GM21576 (cell line): ENCODE data around the gene IGFALS.

Source experiments
- ATAC-seq: cut with Tn5 transposase; IDR thresholded peaks from one replicate; pipeline ENCODE4 v1.9.1; 2021; ENCODE audit warnings: mild to moderate bottlenecking, moderate library complexity; ENCODE audit not compliant: unreplicated experiment

The IGFALS gene

DNA sequence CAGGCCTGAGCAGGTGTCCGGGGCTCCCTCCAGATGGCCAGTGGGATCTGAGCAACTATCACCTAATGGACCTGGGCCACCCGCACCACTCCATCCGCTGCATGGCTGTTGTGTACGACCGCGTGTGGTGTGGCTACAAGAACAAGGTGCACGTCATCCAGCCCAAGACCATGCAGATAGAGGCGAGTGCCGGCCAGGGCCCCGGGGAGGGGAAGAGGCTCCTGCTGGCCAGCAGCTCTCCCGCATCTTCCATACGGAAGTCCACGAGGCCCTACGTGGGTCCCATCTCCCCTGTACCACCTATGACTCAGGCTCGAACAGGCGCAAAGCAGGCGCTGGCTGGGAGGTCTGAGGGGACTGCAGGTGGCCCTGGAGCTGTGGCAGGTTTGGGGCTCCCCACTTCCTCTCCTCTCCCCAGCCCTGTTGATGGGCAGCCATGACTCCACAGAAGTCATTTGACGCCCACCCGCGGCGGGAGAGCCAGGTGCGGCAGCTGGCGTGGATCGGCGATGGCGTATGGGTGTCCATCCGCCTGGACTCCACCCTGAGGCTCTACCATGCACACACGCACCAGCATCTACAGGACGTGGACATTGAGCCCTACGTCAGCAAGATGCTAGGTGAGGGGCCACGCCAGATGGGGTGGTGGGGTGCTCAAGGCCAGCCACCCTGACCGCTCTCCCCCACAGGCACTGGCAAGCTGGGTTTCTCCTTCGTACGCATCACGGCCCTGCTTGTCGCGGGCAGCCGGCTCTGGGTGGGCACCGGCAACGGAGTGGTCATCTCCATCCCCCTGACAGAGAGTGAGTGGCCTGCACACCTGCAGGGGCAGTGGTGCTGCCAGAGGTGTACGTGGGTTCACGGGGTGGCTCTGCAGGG, 26.1 kb downstream of the IGFALS start:
- ATAC-seq: no peak

DNA sequence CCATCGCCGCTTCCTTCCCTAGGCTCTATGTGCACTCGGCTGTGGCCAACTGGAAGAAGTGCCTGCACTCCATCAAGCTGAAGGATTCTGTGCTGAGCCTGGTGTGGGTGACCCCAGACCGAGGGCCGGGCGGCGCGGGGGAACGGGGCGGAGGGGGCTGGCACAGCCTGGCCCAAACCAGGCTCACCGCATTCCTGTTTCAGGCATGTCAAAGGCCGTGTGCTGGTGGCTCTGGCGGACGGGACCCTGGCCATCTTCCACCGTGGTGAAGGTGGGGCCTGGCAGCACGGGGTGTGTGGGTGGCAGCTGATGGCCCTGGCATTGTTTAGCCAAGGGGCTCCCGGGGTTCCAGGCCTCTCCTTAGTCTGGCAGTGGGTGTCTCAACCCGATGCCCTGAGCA, 26.8 kb downstream of the IGFALS start:
- no peak for ATAC-seq

DNA sequence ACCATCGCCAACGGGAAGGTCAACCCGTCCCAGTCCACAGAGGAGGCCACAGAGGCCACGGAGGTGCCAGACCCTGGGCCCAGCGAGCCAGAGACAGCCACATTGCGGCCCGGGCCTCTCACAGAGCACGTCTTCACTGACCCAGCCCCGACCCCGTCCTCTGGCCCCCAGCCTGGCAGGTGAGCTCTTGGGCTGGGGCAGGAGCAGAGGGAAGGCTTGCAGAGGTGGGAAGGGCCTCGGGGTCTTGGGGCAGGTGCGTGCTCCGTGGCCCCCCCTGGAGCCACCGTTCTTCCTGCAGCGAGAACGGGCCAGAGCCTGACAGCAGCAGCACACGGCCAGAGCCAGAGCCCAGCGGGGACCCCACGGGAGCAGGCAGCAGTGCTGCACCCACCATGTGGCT, 27.3 kb downstream of the IGFALS start:
- no peak for ATAC-seq

DNA sequence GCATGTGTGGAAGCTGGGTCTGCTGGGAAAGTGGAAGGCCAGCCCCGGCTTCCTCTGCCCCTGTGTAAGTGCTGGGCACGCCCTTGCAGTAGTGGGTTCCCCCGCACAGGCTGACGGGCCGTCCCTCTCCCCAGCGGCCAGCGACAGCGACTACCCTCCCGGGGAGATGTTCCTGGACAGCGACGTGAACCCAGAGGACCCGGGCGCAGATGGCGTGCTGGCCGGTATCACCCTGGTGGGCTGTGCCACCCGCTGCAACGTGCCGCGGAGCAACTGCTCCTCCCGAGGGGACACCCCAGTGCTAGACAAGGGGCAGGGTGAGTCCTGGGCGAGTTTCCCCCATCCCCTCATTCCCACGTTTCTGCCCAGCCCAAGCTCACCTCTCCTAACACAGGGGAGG, 27.7 kb downstream of the IGFALS start:
- no peak for ATAC-seq

DNA sequence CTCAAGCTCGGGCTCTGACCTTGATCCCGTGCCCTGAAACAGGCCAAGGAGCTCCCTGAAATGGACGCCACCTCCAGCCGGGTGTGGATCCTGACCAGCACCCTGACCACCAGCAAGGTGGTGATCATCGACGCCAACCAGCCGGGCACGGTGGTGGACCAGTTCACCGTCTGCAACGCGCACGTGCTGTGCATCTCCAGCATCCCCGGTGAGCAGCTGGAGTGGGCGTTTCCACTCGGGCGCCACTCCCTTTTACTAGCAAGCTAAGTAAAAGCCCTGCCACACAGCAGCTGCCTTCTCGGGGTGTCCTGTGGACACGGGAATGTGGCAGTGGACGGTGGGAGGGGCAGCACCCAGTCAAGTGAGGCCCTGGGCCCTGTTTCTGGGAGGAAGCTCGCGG, 28.5 kb downstream of the IGFALS start:
- no peak for ATAC-seq

DNA sequence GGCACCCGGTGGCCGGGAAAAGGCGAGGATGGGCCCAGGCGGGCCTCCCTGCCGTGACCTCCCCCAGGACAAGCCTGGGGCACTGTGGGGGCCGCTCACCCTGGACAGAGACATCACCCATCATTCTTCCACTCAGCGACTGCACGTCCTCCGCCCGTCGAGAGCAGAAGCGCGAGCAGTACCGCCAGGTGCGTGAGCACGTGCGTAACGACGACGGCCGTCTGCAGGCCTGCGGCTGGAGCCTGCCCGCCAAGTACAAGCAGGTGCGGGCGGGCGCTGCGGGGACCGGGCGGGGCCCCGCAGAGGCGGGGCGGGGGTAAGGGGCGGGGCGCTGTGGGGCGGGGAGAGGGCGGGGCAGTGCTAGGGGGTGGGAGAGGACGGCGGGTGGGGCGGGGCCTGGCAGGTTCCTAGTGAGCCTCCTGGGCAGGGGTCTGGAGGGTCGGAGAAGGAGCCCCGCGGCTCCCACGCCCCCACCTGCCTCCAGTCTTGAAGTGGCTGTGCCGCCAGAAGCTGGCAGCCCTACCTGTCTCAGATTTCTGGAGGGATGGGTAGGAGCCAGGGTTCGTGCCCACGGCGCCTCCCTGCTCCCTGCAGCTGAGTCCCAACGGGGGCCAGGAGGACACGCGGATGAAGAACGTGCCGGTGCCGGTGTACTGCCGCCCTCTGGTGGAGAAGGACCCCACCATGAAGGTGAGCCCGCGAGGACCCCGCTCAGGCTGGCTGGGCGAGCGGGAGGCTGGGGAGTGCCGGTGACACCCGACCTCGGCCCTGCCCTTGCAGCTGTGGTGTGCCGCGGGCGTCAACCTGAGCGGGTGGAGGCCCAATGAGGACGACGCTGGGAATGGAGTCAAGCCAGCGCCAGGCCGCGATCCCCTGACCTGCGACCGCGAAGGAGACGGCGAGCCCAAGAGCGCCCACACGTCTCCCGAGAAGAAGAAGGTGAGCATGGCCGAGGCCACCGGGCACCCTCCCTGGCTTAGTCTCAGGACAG, 29.7 kb downstream of the IGFALS start:
- no peak for ATAC-seq

DNA sequence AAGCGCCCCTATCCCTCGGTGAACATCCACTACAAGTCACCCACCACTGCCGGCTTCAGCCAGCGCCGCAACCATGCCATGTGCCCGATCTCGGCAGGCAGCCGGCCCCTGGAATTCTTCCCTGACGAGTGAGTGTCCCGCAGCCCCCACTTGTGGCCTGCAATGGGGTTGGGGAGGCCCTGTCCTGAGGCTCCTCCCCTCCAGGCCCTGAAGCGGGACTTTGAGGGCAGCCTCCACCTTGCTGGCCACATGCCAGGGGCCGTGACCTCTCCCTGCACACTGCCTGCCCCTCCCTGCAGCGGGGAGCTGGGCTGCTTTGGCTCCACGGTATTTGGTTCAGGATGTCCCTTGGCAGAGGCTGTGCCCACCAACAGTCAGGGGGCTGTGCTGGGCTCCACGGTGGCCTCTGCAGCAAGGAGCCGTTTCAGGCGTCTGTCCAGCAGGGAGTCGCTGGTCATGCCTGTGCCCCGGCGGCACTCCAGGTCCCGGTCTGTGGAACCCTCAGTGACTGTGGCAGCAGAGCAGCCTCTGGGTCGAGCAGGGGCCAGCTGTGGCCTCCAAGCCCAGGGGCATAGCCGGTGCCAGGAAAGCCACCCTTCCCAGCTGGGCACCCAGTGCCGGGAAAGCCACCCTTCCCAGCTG, 30.5 kb downstream of the IGFALS start:
- no peak for ATAC-seq

DNA sequence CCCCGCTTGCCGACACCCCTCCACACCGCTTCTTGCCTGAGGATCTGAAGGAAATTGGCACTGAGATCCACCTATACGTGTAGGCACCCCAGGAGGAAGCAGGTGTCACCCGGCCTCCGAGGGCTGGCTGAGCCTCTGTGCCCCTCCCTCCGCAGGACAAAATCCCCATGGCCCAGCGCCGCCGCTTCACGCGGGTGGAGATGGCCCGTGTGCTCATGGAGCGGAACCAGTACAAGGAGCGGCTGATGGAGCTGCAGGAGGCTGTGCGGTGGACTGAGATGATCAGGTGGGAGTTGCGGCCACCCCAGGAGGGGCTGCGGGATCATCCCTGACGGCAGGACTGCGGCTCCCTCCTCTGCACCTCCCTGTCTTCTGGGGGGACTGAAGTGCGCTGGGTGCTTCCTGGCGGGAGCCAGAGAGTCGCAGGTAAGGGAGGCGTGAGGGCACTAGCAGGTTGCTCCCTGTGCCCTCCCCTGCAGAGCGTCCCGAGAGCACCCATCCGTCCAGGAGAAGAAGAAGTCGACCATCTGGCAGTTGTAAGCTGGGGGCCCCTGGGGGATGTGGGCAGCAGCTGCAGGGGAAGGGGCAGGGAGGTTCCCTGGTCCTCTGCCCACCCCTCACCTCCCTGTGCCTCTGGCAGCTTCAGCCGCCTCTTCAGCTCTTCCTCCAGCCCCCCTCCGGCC, 31.2 kb downstream of the IGFALS start:
- ATAC-seq: no peak

DNA sequence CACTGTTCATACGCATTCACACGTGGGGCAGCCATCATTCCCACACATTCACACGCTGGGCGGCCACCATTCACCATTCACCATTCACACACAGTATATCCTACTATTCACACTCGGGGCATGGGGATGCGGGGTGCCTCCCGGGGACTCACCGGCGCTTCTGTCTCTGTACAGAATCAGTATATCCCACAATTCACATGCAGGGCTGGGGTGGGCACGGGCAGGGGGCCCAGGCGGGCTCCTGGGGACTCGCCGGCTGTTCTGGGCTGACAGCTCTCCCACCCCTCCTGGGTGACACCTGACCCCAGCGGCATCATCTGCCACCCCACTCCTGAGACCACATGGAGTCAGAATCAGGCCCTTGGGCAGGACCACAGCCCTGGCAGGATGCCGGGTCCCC, 31.8 kb downstream of the IGFALS start:
- no peak for ATAC-seq

DNA sequence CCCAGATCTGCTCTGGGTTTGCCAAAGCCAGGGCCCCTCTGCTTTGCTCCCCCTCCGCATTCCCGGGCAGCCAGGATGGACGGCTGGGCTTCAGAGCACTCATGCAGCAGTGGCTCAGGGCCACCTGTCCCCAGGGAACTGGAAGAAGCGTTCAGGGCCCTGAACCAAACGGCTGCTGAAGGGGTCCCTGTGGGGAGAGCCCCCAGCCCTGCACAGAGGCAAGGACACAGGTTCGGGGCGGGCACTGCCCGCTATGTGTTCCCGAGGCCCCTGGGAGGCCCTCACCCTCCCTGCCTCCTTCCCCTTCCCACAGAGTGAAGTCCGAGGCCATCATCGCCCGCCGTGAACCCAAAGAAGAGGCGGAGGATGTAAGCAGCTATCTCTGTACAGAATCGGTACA, 32.6 kb downstream of the IGFALS start:
- ATAC-seq: no peak

DNA sequence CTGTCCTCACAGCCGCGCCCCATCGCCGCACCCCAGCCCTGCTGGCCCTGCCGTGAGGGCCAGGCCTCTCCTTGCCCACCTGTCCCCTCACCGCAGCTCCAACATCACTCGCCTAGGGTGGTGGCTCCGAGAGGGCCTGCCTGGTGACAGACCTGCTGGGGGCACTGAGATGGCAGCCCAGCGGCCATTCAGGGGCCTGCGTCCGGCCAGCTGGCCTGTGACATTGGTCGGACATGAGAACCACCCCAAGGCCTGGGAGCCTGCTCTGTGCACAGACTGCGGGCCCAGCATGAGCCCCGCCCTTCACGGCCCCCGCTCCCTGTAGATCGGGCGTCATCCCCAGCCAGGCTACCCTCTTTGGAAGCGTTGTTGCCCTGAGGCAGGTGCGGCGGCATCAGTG, 34.0 kb downstream of the IGFALS start:
- no peak for ATAC-seq

DNA sequence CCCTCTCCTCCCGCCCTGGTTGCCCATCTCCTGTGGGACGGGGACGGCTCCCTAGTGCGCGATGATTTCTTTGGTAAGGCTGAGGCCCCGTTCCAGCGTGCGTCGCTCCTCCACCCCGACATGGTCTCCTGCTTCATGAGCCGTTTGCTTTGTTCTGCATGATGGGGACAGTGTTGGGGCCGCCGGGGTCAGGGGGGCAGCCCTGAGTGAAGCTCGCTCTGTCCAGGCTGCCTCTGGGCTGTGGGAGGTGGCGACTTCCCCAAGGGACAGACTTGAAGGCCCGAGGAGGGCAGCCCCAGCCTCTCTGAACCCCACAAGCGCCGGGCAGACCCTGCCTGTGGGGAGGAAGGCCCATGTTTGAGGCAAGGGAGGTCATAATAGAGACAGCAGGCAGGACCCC, 34.6 kb downstream of the IGFALS start:
- ATAC-seq: no peak

DNA sequence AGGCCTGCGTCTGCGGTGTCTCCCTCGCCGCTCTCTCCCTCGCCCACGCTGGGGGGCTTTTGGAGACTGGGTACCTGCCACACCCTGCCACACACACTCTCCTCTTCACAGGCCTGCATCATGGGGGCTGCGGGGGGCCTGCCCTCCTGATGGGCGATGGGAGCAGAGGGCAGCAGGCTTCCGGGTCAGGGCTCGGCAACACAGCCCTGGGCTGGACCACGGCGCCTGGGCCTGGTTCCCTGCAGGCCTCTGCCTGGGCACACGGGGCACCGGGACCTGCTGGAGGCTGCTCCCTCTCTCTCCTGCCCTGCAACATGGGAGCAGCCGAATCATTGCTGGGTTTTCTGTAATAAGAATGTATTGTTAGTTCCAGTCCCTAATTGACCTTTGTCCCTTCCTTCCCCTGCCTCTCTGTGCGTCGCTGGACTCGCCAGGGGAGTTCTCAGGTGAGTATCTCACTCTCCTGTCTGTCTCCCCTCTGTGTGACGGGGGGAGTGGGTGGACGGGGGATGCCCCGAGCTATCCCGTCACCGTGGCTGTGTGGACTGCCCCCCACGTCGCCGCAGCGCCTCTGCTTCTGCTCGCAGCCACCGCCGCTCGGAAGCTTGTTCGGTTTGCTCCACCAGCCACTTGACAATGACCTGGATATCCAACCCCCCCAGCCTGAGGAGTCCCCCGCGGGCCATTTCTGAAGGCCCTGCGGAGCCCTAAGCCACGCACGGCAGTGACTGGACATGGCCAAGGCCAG, 35.6 kb downstream of the IGFALS start:
- ATAC-seq: no peak

DNA sequence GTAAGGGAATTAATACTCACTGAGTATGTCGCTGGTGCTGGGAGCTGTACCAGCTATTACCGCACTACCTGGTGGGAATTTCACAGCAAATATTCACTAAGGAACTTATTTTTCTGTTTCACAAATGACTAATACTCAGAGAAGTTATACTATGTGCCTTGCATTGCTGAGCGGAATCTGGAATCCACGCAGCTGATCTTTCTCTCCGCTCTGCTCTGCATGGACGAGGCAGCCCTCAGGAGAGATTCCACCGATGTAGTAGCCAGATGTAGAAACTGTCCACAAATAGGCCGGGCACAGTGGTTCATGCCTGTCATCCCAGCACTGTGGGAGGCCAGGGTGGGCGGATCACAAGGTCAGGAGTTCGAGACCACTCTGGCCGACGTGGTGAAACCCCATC, 39.3 kb downstream of the IGFALS start:
- ATAC-seq: no peak

DNA sequence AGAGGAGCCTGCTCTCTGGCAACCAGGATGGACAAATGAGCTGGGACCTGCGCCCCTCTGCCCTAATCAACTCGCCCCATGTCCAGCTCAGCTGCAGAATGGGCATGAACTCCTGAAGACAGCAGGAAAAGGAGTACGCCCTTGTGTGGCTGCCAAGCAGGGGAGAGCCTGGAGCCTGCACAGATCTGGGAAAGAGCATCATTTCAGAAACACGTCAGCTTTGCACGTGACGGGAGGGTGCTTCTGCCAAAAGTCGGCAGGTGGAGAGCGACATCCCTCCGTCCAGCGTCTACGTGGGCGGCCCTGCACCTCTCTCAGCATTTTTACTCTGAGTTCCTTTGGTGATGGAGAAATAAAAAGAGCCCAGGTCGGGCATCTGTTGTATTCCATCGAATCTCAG, 40.7 kb downstream of the IGFALS start:
- no peak for ATAC-seq

DNA sequence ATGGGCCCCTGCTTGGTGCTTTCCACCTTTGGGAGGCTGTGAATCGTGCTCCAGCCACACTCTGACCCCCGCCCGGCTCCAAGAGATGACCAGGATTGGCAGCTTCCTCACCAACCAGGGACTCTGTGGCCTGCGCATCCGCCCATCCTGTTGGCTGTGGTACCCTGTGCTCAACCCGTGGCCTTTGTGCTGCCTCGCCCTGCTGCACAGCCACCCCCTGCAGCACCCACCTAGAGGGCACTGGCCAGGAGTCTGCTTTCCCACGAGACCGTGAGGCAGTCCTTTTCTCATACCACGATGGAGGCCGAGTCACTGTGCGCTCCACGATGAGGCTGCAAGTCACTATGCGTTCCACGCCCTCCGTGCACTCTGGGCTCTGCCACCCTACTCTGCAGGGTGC, 41.6 kb downstream of the IGFALS start:
- ATAC-seq: no peak

DNA sequence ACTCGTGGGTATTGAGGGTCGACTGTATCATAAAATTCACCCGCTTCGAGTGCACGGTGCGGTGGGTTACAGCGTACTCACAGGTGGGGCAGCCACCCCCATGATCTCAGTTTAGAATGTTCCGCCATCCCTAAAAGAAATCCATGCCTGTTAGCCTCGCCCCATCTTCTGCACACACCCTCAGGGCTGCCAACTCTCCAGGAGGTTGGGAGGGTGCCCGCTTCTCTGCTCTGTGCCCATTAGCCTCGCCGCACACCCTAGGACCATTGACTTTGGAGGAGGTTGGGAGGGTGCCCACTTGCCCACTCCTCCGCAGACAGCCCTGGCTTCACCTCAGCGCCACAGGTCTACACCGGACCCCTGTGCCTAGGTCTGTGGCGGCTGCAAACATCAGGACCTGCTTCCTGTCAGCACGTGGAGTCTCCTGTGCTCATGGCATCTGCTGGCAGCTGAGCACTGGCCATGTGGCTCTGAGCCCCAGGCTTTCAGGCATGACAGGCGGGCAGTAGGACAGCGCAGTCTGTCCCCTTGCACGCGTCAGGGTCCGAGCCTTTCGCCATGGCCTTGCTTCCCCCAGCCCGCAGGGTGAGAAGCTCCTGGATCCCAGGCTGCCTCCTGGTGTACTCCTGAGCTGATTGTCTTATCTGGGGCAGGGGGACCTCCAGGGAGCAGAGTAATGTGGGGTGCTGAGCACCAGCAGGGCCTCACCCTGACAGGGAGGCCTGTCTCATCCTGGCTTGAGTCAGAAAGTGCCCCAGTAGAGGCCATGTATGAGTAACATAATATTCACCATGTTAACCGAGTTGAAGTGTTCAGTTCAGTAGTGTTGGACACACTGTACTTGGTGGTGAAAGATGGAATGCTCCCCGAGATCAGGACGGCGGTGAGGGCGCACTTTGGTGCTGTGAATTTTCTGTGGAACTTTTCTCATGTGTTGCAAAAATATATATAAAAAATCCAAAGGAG, 44.1 kb downstream of the IGFALS start:
- no peak for ATAC-seq

DNA sequence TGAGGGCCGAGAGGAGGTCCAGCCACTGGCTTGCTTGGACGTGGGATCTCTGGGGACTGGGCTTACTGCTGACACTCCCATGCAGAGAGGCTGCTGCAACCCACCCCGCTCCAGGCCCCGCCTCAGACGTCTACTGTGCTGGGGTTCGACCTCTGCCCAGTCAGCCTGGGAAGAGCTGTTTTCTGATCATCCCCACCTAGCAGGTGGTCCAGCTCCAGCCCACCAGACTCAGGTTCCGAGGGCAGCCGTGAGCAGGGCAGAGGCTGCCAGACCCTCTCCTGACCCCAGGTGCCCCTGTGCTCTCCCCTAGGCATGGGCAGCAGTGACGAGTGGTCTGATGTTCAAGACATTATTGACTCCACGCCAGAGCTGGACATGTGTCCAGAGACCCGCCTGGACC, 45.6 kb downstream of the IGFALS start:
- no peak for ATAC-seq

DNA sequence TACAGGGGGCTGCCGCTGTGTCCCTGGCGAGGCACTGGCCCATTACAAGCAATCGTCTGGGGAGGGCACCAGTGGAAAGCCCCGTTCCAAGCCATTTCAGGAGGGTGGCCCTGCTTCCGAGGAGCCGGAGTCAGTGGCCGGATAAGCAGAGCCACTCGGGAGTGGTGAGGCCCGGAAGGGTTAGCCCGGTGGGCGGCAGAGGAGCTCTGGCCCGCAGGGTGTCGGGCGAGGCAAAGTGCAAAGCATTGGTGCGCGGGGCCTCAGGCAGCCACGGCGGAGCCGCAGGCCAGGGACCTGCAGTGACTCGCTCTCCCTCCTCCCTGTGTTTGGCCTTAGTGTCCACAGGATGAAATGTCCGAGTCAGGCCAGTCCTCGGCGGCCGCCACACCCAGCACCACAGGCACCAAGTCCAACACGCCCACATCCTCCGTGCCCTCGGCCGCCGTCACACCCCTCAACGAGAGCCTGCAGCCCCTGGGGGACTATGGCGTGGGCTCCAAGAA, 46.8 kb downstream of the IGFALS start:
- no peak for ATAC-seq
